Lower leg skin (tissue), 4 donors: ENCODE data around the gene CYP3A7. TPM values are rescaled to one million over a fixed set of nuclear protein-coding genes. Genes with fewer than 3 reads are reported as not detected.

Experiments
- DNase-seq, 2 donors: peaks; one replicate each; pipeline ENCODE4 v3.0.0-alpha.2; 2019; ENCODE audit warnings: low spot score in 2 of 2
- H3K4me3 ChIP-seq: fragments of 200-600 bp; sonication (generic); 2 replicates; pipeline ENCODE4 v1.5.1; 2017; ENCODE audit warnings: mild to moderate bottlenecking, low read depth; ENCODE audit not compliant: poor library complexity, severe bottlenecking
- POLR2A ChIP-seq, 2 donors: fragments of 450-650 bp; IDR thresholded peaks; one replicate each; pipeline ENCODE4 v1.6.1; 2016 to 2017; ENCODE audit warnings: antibody characterized with exemption in 2 of 2, mild to moderate bottlenecking in 1 of 2, moderate library complexity in 1 of 2
- WGBS, 2 donors: methylation state at CpG; one replicate each; pipeline ENCODE4 v1.1.5; 2018; 5-methylcytosine and 5-hydroxymethylcytosine counted together
- intact Hi-C: fragments of 100-400 bp; cut with DNase I; formaldehyde crosslinking; loops from one replicate; pipeline ENCODE4 v1.15.0; 2023; ENCODE audit warnings: low total_unique reads
- total RNA-seq, 4 donors: library from RNA; depleted of rRNA; stranded (reverse); fragments of >200 nt; gene quantifications; one replicate each; pipeline ENCODE4 v1.1.0, GENCODE V29; 2016
- TF ChIP-seq, protein P1 (sequence below), 3 donors: fragments of 450-650 bp; IDR thresholded peaks; one replicate each; pipeline ENCODE4 v1.5.1; 2016; ENCODE audit warnings: antibody characterized with exemption in 3 of 3, mild to moderate bottlenecking in 3 of 3, moderate library complexity in 2 of 3

Gene CYP3A7
- total RNA-seq, 4 donors from 2014 or later: 0.30 to 0.65 TPM; not detected in 2

GRCh38 chr7:99685129-99685758 is 49.8 kb downstream of the CYP3A7 start:
- 91 to 92% methylated on average over 9 of the region's 9 CpGs for whole genome bisulfite sequencing, 2 donors
- no peak overlapping the region for H3K4me3 ChIP-seq
- no peak for DNase-seq
- TF ChIP-seq, protein P1, sequence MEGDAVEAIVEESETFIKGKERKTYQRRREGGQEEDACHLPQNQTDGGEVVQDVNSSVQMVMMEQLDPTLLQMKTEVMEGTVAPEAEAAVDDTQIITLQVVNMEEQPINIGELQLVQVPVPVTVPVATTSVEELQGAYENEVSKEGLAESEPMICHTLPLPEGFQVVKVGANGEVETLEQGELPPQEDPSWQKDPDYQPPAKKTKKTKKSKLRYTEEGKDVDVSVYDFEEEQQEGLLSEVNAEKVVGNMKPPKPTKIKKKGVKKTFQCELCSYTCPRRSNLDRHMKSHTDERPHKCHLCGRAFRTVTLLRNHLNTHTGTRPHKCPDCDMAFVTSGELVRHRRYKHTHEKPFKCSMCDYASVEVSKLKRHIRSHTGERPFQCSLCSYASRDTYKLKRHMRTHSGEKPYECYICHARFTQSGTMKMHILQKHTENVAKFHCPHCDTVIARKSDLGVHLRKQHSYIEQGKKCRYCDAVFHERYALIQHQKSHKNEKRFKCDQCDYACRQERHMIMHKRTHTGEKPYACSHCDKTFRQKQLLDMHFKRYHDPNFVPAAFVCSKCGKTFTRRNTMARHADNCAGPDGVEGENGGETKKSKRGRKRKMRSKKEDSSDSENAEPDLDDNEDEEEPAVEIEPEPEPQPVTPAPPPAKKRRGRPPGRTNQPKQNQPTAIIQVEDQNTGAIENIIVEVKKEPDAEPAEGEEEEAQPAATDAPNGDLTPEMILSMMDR (IDR thresholded peaks at IDR 0.05): no peak
- no peak for TF ChIP-seq POLR2A (IDR thresholded peaks at IDR 0.05)
- intact Hi-C loops: no loop called here

- TF ChIP-seq, protein P1 (IDR thresholded peaks at IDR 0.05): no peak
- no peak for TF ChIP-seq POLR2A (IDR thresholded peaks at IDR 0.05)
- 42 to 44% methylated on average over 10 of the region's 10 CpGs for WGBS, 2 donors
- peak within 1 kb of the TSS; percentile 2 for H3K4me3 ChIP-seq
- peak in 1 of 2 donors; percentile 54 for DNase-seq
- intact Hi-C loops: no loop called here
Measured at GRCh38 chr7:99679400-99680191, 55.4 kb downstream of the CYP3A7 start, which contains the start of gene CYP3A5. Gene CYP3A5, minus strand, starts transcription at chr7:99679996. Its CDS starts 100 bp downstream, at chr7:99679896.

- intact Hi-C loops: no loop called here
- no peak for DNase-seq
- no peak overlapping the region for H3K4me3 ChIP-seq
- TF ChIP-seq, protein P1 (IDR thresholded peaks at IDR 0.05): no peak
- TF ChIP-seq POLR2A (IDR thresholded peaks at IDR 0.05): no peak
- WGBS, 2 donors: 31 to 39% methylated on average over 4 of the region's 4 CpGs
Measured at GRCh38 chr7:99679032-99679399, 56.0 kb downstream of the CYP3A7 start.

- DNase-seq: no peak
Measured at GRCh38 chr7:99677648-99678045, 57.3 kb downstream of the CYP3A7 start.

DNA sequence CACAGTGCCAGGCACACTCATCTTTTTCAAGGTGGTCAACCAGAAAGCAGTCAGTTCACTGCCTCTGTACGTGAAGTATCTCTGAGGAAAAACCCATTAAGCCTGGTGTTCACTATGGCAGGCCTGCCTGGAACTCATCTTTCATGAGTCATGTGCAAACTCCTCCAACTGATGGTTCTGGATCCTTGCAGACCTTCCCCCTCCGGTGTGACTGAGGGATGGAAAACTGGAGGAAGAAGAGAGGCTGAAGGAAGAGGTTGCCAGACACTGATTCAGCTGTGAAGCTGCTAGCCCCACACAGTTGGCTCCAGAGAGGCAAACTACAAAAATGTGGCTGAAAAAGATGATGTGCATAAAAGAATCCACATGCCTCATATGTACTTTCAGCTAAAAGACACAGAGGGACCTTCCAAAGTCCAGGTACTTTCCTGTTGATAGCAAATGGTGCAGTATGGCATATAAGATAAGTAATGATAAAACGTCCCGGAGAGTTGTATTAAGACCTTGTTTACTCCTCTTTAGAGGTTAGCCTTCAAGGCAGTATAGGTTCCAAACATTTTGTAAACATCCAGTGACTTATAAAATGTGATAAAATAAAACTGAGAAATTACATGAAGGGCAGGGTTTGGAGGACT is 57.9 kb downstream of the CYP3A7 start:
- DNase-seq: no peak
- TF ChIP-seq POLR2A (IDR thresholded peaks at IDR 0.05): no peak
- TF ChIP-seq, protein P1 (IDR thresholded peaks at IDR 0.05): no peak
- intact Hi-C loops: no loop called here
- 77 to 83% methylated on average over 4 of the region's 4 CpGs for WGBS, 2 donors
- H3K4me3 ChIP-seq: no peak overlapping the region

More at GRCh38 chr7:99677648-99678045, 57.3 kb downstream of the CYP3A7 start:
- H3K4me3 ChIP-seq: no peak overlapping the region
- TF ChIP-seq, protein P1 (IDR thresholded peaks at IDR 0.05): no peak
- TF ChIP-seq POLR2A (IDR thresholded peaks at IDR 0.05): no peak
- intact Hi-C loops: no loop called here
- WGBS, 2 donors: 83 to 85% methylated on average over 2 of the region's 2 CpGs
